ENCODE data around the gene DNAJC21.

Gene DNAJC21

DNA sequence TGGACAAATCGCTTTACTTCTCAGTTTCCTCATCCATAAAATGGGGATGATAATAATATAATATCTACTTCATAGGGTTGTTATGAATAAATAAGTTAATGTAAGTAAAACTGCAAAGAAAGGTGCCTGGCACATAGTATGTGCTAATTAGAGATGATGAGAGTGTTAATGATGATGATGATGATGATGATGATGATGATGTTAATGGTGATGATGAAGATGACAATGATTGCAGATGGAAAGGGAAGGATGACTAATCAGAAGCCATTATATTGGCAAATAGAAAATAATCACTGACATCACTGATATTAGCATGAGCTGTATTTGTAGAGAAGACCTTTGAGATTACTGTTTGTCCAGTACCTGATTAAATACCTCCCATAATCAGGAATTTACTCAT, 34.6 kb upstream of the DNAJC21 start:
- ATAC-seq = no peak
- TF ChIP-seq ARNTL (CRISPR knock-in tag; IDR thresholded peaks at IDR 0.05; ENCODE audit: borderline replicate concordance, low read depth) (no peak), ESRRG (CRISPR knock-in tag; IDR thresholded peaks at IDR 0.05) (no peak), BACH2 (CRISPR knock-in tag; IDR thresholded peaks at IDR 0.05; ENCODE audit: borderline replicate concordance) (no peak), ZNF8 (CRISPR knock-in tag; IDR thresholded peaks at IDR 0.05) (no peak), TCF4 (CRISPR knock-in tag; IDR thresholded peaks at IDR 0.05; ENCODE audit: borderline replicate concordance) (no peak), CSDC2 (CRISPR knock-in tag; IDR thresholded peaks at IDR 0.05) (no peak), ISL1 (CRISPR knock-in tag; IDR thresholded peaks at IDR 0.05) (no peak)

- no peak for ATAC-seq
- TF ChIP-seq BACH2 (CRISPR knock-in tag; IDR thresholded peaks at IDR 0.05; ENCODE audit: borderline replicate concordance) = no peak
- TF ChIP-seq CSDC2 (CRISPR knock-in tag; IDR thresholded peaks at IDR 0.05) = no peak
- TF ChIP-seq TOX (CRISPR knock-in tag; IDR thresholded peaks at IDR 0.05; ENCODE audit: borderline replicate concordance) = no peak
- TF ChIP-seq PPARA (CRISPR knock-in tag; IDR thresholded peaks at IDR 0.05; ENCODE audit: borderline replicate concordance) = no peak
- TF ChIP-seq OSR1 (CRISPR knock-in tag; IDR thresholded peaks at IDR 0.05) = no peak
- TF ChIP-seq ZFP3 (CRISPR knock-in tag; IDR thresholded peaks at IDR 0.05) = no peak
- TF ChIP-seq RARB (CRISPR knock-in tag; IDR thresholded peaks at IDR 0.05) = no peak
- TF ChIP-seq, protein P1, sequence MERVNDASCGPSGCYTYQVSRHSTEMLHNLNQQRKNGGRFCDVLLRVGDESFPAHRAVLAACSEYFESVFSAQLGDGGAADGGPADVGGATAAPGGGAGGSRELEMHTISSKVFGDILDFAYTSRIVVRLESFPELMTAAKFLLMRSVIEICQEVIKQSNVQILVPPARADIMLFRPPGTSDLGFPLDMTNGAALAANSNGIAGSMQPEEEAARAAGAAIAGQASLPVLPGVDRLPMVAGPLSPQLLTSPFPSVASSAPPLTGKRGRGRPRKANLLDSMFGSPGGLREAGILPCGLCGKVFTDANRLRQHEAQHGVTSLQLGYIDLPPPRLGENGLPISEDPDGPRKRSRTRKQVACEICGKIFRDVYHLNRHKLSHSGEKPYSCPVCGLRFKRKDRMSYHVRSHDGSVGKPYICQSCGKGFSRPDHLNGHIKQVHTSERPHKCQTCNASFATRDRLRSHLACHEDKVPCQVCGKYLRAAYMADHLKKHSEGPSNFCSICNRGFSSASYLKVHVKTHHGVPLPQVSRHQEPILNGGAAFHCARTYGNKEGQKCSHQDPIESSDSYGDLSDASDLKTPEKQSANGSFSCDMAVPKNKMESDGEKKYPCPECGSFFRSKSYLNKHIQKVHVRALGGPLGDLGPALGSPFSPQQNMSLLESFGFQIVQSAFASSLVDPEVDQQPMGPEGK (CRISPR knock-in tag; IDR thresholded peaks at IDR 0.05; ENCODE audit: borderline replicate concordance) = no peak
Measured at GRCh38 chr5:34895641-34896419, 33.5 kb upstream of the DNAJC21 start.

- peak; percentile 24; the same call in 2 of the 3 replicates for ATAC-seq
- 0 out of 2 replicates have a peak, but pooled peaks have one; percentile 14 for TF ChIP-seq ISL1 (CRISPR knock-in tag; IDR thresholded peaks at IDR 0.05)
- TF ChIP-seq, protein P2, sequence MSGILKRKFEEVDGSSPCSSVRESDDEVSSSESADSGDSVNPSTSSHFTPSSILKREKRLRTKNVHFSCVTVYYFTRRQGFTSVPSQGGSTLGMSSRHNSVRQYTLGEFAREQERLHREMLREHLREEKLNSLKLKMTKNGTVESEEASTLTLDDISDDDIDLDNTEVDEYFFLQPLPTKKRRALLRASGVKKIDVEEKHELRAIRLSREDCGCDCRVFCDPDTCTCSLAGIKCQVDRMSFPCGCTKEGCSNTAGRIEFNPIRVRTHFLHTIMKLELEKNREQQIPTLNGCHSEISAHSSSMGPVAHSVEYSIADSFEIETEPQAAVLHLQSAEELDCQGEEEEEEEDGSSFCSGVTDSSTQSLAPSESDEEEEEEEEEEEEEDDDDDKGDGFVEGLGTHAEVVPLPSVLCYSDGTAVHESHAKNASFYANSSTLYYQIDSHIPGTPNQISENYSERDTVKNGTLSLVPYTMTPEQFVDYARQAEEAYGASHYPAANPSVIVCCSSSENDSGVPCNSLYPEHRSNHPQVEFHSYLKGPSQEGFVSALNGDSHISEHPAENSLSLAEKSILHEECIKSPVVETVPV (CRISPR knock-in tag; IDR thresholded peaks at IDR 0.05) = no peak
Measured at GRCh38 chr5:34897646-34898045, 31.7 kb upstream of the DNAJC21 start.

DNA sequence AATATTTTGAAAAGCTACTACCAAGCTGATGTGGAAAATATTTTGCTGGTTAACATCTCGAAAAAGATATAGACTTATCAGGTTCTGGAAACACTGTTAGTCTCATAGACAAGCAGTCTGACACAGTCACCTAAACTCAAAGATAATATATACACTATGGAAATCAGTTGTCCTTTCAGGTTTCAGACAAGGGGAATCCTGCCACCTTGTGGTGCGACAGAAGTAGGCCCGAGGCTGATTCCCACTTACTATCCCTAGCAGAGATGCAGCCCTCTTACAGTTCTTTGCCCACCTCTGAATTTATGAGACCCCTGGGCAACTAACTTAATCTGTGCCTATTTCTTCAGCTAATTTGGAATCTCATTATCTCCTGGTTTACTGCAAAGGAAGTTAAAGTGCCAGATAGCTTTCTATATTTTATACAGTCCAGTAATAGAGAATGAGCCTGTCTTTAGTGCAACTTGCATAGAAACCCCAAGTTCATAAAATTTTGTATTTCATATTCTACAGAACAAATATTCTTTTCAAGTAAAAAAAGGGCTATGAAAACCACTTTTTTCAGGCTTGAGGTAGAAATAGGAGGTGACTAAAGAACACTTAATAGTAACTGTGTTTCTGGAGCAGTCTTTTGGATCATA, 31.0 kb upstream of the DNAJC21 start:
- TF ChIP-seq GLIS3 (CRISPR knock-in tag; IDR thresholded peaks at IDR 0.05) = no peak
- ATAC-seq = peak; percentile 97

DNA sequence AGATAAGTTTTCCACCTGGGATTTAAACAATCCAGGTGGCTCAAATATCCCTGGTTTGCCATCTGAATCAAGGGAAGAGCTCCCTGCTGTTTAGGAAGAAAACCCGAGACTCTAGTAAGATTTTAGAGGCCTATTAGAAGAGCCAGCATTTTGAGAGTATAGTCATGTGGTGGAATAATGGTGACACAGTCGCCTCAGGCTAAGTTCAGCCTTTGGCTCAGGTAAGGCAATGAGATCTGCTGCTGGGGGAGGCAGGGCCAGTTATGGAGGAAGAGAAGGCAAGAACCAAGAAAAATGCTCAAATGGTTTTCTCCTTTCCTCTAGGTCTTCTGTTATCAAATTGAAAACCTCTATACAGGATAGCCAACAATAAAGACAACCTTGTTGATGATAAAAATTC, 30.3 kb upstream of the DNAJC21 start:
- TF ChIP-seq CREB5 (CRISPR knock-in tag; IDR thresholded peaks at IDR 0.05; ENCODE audit: low read depth) = no peak
- no peak for TF ChIP-seq ZFP3 (CRISPR knock-in tag; IDR thresholded peaks at IDR 0.05)
- TF ChIP-seq ZNF565 (CRISPR knock-in tag; conservative IDR thresholded peaks at IDR 0.05; ENCODE audit: low read depth) = no peak
- no peak for TF ChIP-seq TOX (CRISPR knock-in tag; IDR thresholded peaks at IDR 0.05; ENCODE audit: borderline replicate concordance)
- TF ChIP-seq GLIS3 (CRISPR knock-in tag; IDR thresholded peaks at IDR 0.05) = no peak
- no peak for TF ChIP-seq RARB (CRISPR knock-in tag; IDR thresholded peaks at IDR 0.05)
- TF ChIP-seq, protein P3, sequence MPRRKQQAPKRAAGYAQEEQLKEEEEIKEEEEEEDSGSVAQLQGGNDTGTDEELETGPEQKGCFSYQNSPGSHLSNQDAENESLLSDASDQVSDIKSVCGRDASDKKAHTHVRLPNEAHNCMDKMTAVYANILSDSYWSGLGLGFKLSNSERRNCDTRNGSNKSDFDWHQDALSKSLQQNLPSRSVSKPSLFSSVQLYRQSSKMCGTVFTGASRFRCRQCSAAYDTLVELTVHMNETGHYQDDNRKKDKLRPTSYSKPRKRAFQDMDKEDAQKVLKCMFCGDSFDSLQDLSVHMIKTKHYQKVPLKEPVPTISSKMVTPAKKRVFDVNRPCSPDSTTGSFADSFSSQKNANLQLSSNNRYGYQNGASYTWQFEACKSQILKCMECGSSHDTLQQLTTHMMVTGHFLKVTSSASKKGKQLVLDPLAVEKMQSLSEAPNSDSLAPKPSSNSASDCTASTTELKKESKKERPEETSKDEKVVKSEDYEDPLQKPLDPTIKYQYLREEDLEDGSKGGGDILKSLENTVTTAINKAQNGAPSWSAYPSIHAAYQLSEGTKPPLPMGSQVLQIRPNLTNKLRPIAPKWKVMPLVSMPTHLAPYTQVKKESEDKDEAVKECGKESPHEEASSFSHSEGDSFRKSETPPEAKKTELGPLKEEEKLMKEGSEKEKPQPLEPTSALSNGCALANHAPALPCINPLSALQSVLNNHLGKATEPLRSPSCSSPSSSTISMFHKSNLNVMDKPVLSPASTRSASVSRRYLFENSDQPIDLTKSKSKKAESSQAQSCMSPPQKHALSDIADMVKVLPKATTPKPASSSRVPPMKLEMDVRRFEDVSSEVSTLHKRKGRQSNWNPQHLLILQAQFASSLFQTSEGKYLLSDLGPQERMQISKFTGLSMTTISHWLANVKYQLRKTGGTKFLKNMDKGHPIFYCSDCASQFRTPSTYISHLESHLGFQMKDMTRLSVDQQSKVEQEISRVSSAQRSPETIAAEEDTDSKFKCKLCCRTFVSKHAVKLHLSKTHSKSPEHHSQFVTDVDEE (CRISPR knock-in tag; IDR thresholded peaks at IDR 0.05) = no peak
- no peak for TF ChIP-seq ZNF70 (CRISPR knock-in tag; IDR thresholded peaks at IDR 0.05)
- no peak for TF ChIP-seq ZNF8 (CRISPR knock-in tag; IDR thresholded peaks at IDR 0.05)
- TF ChIP-seq, protein P1 (CRISPR knock-in tag; IDR thresholded peaks at IDR 0.05; ENCODE audit: borderline replicate concordance) = no peak
- no peak for TF ChIP-seq PPARA (CRISPR knock-in tag; IDR thresholded peaks at IDR 0.05; ENCODE audit: borderline replicate concordance)
- ATAC-seq = no peak
